ENCODE measurements around the gene GTPBP6.

GTPBP6 gene

DNA sequence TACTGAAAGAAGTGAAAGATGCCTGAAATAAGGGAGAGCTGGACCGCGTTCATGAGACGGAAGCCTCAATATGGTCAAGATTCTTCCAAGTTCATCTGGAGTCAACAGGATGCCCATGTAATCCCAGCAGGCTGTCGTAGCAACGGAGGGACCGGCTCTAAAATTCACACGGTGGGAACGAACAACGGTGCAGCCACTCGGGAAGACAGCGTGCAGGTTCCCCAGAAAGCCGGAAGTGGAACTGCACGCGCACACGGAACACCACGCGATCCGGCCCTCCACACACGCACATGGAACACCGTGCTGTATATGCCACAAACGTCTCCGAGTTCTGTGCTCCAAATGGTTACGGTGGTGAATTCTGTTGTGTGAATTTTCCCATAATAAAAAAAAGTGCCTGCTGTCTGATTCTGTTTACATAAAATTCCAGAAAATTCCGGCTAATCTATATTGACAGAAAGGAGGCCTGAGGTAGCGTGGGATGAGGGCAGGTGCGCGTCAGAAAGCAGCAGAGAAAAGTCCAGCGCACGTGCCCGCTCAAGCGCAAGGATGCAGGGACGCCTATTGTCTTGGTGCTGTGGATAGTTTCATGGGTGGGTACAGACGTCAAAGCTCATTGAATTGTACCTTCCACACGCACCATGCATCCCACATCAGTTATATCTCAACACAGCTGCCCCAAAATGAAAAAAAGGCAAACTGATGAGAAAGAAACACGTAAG is 36.9 kb upstream of the GTPBP6 start:
- TF ChIP-seq, protein P1, sequence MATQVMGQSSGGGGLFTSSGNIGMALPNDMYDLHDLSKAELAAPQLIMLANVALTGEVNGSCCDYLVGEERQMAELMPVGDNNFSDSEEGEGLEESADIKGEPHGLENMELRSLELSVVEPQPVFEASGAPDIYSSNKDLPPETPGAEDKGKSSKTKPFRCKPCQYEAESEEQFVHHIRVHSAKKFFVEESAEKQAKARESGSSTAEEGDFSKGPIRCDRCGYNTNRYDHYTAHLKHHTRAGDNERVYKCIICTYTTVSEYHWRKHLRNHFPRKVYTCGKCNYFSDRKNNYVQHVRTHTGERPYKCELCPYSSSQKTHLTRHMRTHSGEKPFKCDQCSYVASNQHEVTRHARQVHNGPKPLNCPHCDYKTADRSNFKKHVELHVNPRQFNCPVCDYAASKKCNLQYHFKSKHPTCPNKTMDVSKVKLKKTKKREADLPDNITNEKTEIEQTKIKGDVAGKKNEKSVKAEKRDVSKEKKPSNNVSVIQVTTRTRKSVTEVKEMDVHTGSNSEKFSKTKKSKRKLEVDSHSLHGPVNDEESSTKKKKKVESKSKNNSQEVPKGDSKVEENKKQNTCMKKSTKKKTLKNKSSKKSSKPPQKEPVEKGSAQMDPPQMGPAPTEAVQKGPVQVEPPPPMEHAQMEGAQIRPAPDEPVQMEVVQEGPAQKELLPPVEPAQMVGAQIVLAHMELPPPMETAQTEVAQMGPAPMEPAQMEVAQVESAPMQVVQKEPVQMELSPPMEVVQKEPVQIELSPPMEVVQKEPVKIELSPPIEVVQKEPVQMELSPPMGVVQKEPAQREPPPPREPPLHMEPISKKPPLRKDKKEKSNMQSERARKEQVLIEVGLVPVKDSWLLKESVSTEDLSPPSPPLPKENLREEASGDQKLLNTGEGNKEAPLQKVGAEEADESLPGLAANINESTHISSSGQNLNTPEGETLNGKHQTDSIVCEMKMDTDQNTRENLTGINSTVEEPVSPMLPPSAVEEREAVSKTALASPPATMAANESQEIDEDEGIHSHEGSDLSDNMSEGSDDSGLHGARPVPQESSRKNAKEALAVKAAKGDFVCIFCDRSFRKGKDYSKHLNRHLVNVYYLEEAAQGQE (IDR thresholded peaks at IDR 0.05; ENCODE audit: low read depth) = no peak
- TF ChIP-seq EGR1 (IDR thresholded peaks at IDR 0.05) = no peak
- no peak for TF ChIP-seq CEBPB (IDR thresholded peaks at IDR 0.05)
- TF ChIP-seq NFIC (IDR thresholded peaks at IDR 0.05) = no peak
- TF ChIP-seq YY1 (IDR thresholded peaks at IDR 0.05; ENCODE audit: low read depth) = no peak
- TF ChIP-seq, protein P2, sequence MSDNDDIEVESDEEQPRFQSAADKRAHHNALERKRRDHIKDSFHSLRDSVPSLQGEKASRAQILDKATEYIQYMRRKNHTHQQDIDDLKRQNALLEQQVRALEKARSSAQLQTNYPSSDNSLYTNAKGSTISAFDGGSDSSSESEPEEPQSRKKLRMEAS (IDR thresholded peaks at IDR 0.05) = no peak
- no peak for TF ChIP-seq USF1 (IDR thresholded peaks at IDR 0.05)
- TF ChIP-seq TCF12 (IDR thresholded peaks at IDR 0.05; ENCODE audit: low read depth) = no peak
- TF ChIP-seq FOXM1 (IDR thresholded peaks at IDR 0.05; ENCODE audit: borderline replicate concordance, low read depth) = no peak
- TF ChIP-seq TAF1 (IDR thresholded peaks at IDR 0.05; ENCODE audit: low read depth) = no peak
- no peak for TF ChIP-seq TEAD4 (IDR thresholded peaks at IDR 0.05)
- TF ChIP-seq EP300 (IDR thresholded peaks at IDR 0.05; ENCODE audit: borderline replicate concordance) = no peak
- TF ChIP-seq CREB1 (IDR thresholded peaks at IDR 0.05; ENCODE audit: low read depth) = no peak
- TF ChIP-seq RAD21 (IDR thresholded peaks at IDR 0.05; ENCODE audit: low read depth) = no peak
- no peak for TF ChIP-seq ZBTB7A (IDR thresholded peaks at IDR 0.05; ENCODE audit: low read depth)

- TF ChIP-seq CREB1 (IDR thresholded peaks at IDR 0.05; ENCODE audit: low read depth) (no peak), YY1 (IDR thresholded peaks at IDR 0.05; ENCODE audit: low read depth) (no peak), EGR1 (IDR thresholded peaks at IDR 0.05) (no peak)
Observed at GRCh38 chrX:353566-354535, 35.3 kb upstream of the GTPBP6 start.

GRCh38 chrX:352582-353314 is 34.2 kb upstream of the GTPBP6 start:
- TF ChIP-seq RAD21 (IDR thresholded peaks at IDR 0.05; ENCODE audit: low read depth) = no peak
- no peak for TF ChIP-seq TAF1 (IDR thresholded peaks at IDR 0.05; ENCODE audit: low read depth)
- no peak for TF ChIP-seq NFIC (IDR thresholded peaks at IDR 0.05)
- no peak for TF ChIP-seq FOXM1 (IDR thresholded peaks at IDR 0.05; ENCODE audit: borderline replicate concordance, low read depth)
- TF ChIP-seq TEAD4 (IDR thresholded peaks at IDR 0.05) = no peak
- no peak for TF ChIP-seq USF1 (IDR thresholded peaks at IDR 0.05)
- TF ChIP-seq, protein P1 (IDR thresholded peaks at IDR 0.05; ENCODE audit: low read depth) = no peak
- no peak for TF ChIP-seq YY1 (IDR thresholded peaks at IDR 0.05; ENCODE audit: low read depth)
- no peak for TF ChIP-seq ZBTB7A (IDR thresholded peaks at IDR 0.05; ENCODE audit: low read depth)

GRCh38 chrX:352181-352580 is 33.6 kb upstream of the GTPBP6 start:
- TF ChIP-seq, protein P2 (IDR thresholded peaks at IDR 0.05) = no peak
- TF ChIP-seq CEBPB (IDR thresholded peaks at IDR 0.05) (no peak), USF1 (IDR thresholded peaks at IDR 0.05) (no peak), EP300 (IDR thresholded peaks at IDR 0.05; ENCODE audit: borderline replicate concordance) (no peak)

- TF ChIP-seq TAF1 (IDR thresholded peaks at IDR 0.05; ENCODE audit: low read depth) = no peak
- TF ChIP-seq, protein P2 (IDR thresholded peaks at IDR 0.05) = no peak
- no peak for TF ChIP-seq TCF12 (IDR thresholded peaks at IDR 0.05; ENCODE audit: low read depth)
- no peak for TF ChIP-seq EP300 (IDR thresholded peaks at IDR 0.05; ENCODE audit: borderline replicate concordance)
- TF ChIP-seq USF1 (IDR thresholded peaks at IDR 0.05) = no peak
Observed at GRCh38 chrX:351736-352135, 33.1 kb upstream of the GTPBP6 start.
